ENCODE data around the gene UBAP1. TPM values are rescaled to one million over a fixed set of nuclear protein-coding genes. Genes with fewer than 3 reads are reported as not detected.
"Not testable (repeated sequence)": the region's sequence is repeated elsewhere in the genome, so short reads cannot be mapped to it uniquely, and the experiment has no call there.

UBAP1 gene
- total RNA-seq (2012; rRNA removed) = 29.7 and 31.0 TPM in 2 replicates

DNA sequence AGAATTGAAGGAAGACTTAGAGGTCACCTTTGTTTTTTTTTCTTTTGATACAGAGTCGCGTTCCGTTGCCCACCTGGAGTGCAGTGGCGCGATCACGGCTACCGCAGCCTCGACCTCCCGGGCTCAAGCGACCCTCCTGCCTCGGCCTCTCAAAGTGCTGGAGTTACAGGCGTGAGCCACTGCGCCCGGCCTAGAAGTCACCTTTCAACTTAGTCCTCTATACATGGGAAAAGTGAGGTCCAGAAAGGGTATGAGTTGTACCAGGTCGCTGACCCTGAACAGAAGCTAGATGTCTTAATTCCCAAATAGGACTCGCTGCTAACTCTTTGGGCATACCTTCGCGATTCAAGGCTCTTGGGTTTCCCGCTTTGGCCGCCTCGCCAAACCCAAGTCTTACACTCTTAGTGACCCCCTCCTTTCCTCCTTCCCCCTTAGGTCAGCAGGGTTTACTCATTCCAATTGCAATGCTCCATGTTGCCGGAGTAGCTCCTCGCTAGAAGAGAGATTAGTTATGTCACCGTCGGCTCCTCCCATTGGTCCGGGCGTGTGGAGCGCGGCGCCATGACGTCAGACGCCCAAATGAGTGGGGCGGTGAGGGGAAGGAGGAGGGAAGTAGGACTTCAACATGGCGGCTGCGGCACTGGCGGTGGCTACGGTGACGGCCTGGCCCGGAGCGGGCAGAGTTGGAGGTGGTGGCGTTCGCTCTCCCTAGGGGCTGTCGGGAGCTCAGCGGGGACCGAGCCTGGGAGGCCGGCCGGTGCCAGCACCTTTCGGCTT is at the start of gene UBAP1:
Gene UBAP1, plus strand, starts transcription at position 608 of the 777 bp plus-strand sequence. CDS start 41,872 bp downstream, outside the sequence.
- no peaks in the 10 kb centered on the region for H3K36me3 ChIP-seq (ENCODE audit: insufficient read depth, low read length)
- peak within 1 kb of the TSS; percentile 95 for H3K4me2 ChIP-seq (ENCODE audit: low read length)
- H3K4me3 ChIP-seq (ENCODE audit: low read length) = peak within 1 kb of the TSS; percentile 76
- no peaks in the 10 kb centered on the region for H3K27me3 ChIP-seq (ENCODE audit: control insufficient read depth, insufficient read depth, low read length)
- peaks cover 9% of the 10 kb centered on the region for H3K4me1 ChIP-seq (ENCODE audit: control insufficient read depth, insufficient read depth, low read length)
- no peaks in the 10 kb centered on the region for H3K9me3 ChIP-seq (replicated peaks; ENCODE audit: low read length)
- peak within 1 kb of the TSS; percentile 92 for H3K9ac ChIP-seq (ENCODE audit: low read depth, low read length)

GRCh38 chr9:34131571-34131970 is 47.3 kb upstream of the UBAP1 start:
- Histone ChIP-seq H3K27me3 (ENCODE audit: control insufficient read depth, insufficient read depth, low read length) (no peaks in the 10 kb centered on the region), H3K36me3 (ENCODE audit: insufficient read depth, low read length) (no peaks in the 10 kb centered on the region), H3K4me3 (ENCODE audit: low read length) (no peak overlapping the region), H3K4me1 (ENCODE audit: control insufficient read depth, insufficient read depth, low read length) (no peaks in the 10 kb centered on the region), H3K4me2 (ENCODE audit: low read length) (no peak overlapping the region), H3K9ac (ENCODE audit: low read depth, low read length) (no peak overlapping the region), H3K9me3 (replicated peaks; ENCODE audit: low read length) (no peaks in the 10 kb centered on the region)

DNA sequence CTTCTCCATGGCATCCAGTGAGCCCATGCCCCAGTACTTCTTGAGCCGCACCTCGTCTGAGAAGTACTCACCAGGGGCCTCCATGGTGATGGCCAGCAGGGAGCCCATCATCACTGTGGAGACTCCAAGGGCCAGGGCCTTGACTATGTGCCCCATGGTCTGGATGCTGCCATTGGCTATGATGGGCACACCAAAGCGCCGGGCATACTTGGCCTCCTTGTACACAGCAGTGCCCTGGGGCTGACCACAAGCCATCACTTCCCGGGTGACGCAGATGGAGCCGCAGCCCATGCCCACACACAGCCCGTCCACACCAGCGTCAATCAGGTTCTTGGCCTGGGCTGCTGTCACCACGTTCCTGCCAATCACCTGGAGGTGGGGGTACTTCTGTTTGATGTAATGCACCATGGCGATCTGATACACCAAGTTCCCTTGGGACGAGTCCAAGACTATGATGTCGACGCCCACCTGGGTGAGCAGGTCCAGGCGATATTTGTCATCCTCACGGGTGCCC is 45.4 kb upstream of the UBAP1 start:
- H3K9me3 ChIP-seq (replicated peaks; ENCODE audit: low read length) = no peaks in the 10 kb centered on the region

DNA sequence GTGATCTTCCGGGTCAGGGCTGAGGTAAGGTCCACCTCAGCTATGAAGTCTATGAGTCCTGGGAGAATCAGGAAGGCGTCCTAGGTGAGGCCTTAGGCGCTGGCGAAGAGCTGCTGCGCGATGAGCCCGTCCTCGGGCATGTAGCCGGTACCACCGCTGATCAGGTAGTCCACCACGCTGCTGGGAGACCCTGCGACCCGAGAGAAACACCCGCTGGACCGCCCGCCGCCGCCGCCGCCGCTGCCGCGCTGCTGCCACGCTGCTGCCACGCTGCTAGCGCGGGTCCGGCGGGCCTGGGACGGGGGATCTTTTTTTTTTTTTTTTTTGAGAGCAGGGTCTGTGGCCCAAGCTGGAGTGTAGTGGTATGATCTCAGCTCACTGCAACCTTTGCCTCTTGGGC is 44.3 kb upstream of the UBAP1 start:
- Histone ChIP-seq H3K36me3 (ENCODE audit: insufficient read depth, low read length) (no peaks in the 10 kb centered on the region), H3K27me3 (ENCODE audit: control insufficient read depth, insufficient read depth, low read length) (no peaks in the 10 kb centered on the region), H3K9me3 (replicated peaks; ENCODE audit: low read length) (no peaks in the 10 kb centered on the region), H3K4me3 (ENCODE audit: low read length) (no peak overlapping the region), H3K4me1 (ENCODE audit: control insufficient read depth, insufficient read depth, low read length) (no peaks in the 10 kb centered on the region), H3K9ac (ENCODE audit: low read depth, low read length) (no peak overlapping the region), H3K4me2 (ENCODE audit: low read length) (no peak overlapping the region)

More for the DNA sequence above, 45.4 kb upstream of the UBAP1 start:
- no peaks in the 10 kb centered on the region for H3K27me3 ChIP-seq (ENCODE audit: control insufficient read depth, insufficient read depth, low read length)
- no peaks in the 10 kb centered on the region for H3K36me3 ChIP-seq (ENCODE audit: insufficient read depth, low read length)
- no peak overlapping the region for H3K9ac ChIP-seq (ENCODE audit: low read depth, low read length)
- no peak overlapping the region for H3K4me3 ChIP-seq (ENCODE audit: low read length)
- no peaks in the 10 kb centered on the region for H3K4me1 ChIP-seq (ENCODE audit: control insufficient read depth, insufficient read depth, low read length)
- no peak overlapping the region for H3K4me2 ChIP-seq (ENCODE audit: low read length)

GRCh38 chr9:34138644-34139043 is 40.2 kb upstream of the UBAP1 start:
- H3K36me3 ChIP-seq (ENCODE audit: insufficient read depth, low read length); H3K9ac ChIP-seq (ENCODE audit: low read depth, low read length); H3K9me3 ChIP-seq (replicated peaks; ENCODE audit: low read length); H3K4me1 ChIP-seq (ENCODE audit: control insufficient read depth, insufficient read depth, low read length); H3K4me2 ChIP-seq (ENCODE audit: low read length); H3K27me3 ChIP-seq (ENCODE audit: control insufficient read depth, insufficient read depth, low read length); H3K4me3 ChIP-seq (ENCODE audit: low read length): not testable (repeated sequence)

- H3K27me3 ChIP-seq (ENCODE audit: control insufficient read depth, insufficient read depth, low read length) = no peaks in the 10 kb centered on the region
- no peaks in the 10 kb centered on the region for H3K9me3 ChIP-seq (replicated peaks; ENCODE audit: low read length)
- H3K4me1 ChIP-seq (ENCODE audit: control insufficient read depth, insufficient read depth, low read length) = no peaks in the 10 kb centered on the region
- H3K4me2 ChIP-seq (ENCODE audit: low read length) = no peak overlapping the region
- no peak overlapping the region for H3K4me3 ChIP-seq (ENCODE audit: low read length)
- H3K9ac ChIP-seq (ENCODE audit: low read depth, low read length) = no peak overlapping the region
- no peaks in the 10 kb centered on the region for H3K36me3 ChIP-seq (ENCODE audit: insufficient read depth, low read length)
Observed at GRCh38 chr9:34139477-34140146, 39.2 kb upstream of the UBAP1 start.

GRCh38 chr9:34140853-34141252 is 38.0 kb upstream of the UBAP1 start:
- Histone ChIP-seq H3K4me2 (ENCODE audit: low read length) (no peak overlapping the region), H3K4me3 (ENCODE audit: low read length) (no peak overlapping the region), H3K9me3 (replicated peaks; ENCODE audit: low read length) (no peaks in the 10 kb centered on the region), H3K4me1 (ENCODE audit: control insufficient read depth, insufficient read depth, low read length) (no peaks in the 10 kb centered on the region), H3K36me3 (ENCODE audit: insufficient read depth, low read length) (no peaks in the 10 kb centered on the region), H3K9ac (ENCODE audit: low read depth, low read length) (no peak overlapping the region), H3K27me3 (ENCODE audit: control insufficient read depth, insufficient read depth, low read length) (no peaks in the 10 kb centered on the region)

DNA sequence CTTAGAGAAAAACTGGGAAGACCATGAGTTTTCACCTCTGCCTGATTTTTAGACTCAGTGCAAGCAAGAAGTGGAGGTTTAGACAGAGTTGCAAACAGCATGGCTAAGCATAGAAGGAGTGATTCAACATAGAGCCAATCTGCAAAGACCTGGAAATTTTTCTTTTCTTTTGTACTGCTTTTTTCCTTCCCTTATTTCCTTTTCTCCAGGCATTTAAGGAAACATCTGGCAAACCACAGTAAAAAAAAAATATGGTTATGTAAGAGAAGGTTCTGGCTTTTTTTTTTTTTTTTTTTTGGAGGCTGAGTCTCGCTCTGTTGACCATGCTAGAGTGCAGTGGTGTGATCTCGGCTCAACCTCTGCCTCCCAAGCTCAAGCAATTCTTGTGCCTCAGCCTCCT is 35.7 kb upstream of the UBAP1 start:
- no peak overlapping the region for H3K9ac ChIP-seq (ENCODE audit: low read depth, low read length)
- H3K36me3 ChIP-seq (ENCODE audit: insufficient read depth, low read length) = no peaks in the 10 kb centered on the region
- no peaks in the 10 kb centered on the region for H3K9me3 ChIP-seq (replicated peaks; ENCODE audit: low read length)
- H3K4me2 ChIP-seq (ENCODE audit: low read length) = no peak overlapping the region
- H3K4me3 ChIP-seq (ENCODE audit: low read length) = no peak overlapping the region
- no peaks in the 10 kb centered on the region for H3K4me1 ChIP-seq (ENCODE audit: control insufficient read depth, insufficient read depth, low read length)
- no peaks in the 10 kb centered on the region for H3K27me3 ChIP-seq (ENCODE audit: control insufficient read depth, insufficient read depth, low read length)

DNA sequence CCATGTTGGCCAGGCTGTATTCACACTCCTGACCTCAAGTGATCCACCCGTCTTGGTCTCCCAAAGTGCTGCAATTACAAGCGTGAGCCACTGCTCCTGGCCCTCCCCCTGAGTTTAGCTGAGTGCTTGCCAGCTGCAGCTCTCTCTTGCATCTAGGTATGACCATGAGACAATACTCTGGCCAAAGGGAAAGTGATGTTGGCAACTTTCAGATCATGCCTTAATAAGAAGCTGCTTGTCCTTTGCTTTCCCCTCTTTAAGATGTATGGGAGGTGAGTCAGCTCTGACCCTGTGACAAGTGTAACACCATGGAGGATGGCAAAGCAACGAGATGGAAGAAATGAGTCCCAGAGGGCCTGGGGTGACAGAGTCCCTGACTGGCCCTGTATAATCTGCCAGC is 33.7 kb upstream of the UBAP1 start:
- Histone ChIP-seq H3K4me1 (ENCODE audit: control insufficient read depth, insufficient read depth, low read length) (no peaks in the 10 kb centered on the region), H3K4me2 (ENCODE audit: low read length) (no peak overlapping the region), H3K9ac (ENCODE audit: low read depth, low read length) (no peak overlapping the region), H3K27me3 (ENCODE audit: control insufficient read depth, insufficient read depth, low read length) (no peaks in the 10 kb centered on the region), H3K36me3 (ENCODE audit: insufficient read depth, low read length) (no peaks in the 10 kb centered on the region), H3K4me3 (ENCODE audit: low read length) (no peak overlapping the region), H3K9me3 (replicated peaks; ENCODE audit: low read length) (no peaks in the 10 kb centered on the region)

- no peaks in the 10 kb centered on the region for H3K4me1 ChIP-seq (ENCODE audit: control insufficient read depth, insufficient read depth, low read length)
- H3K36me3 ChIP-seq (ENCODE audit: insufficient read depth, low read length) = no peaks in the 10 kb centered on the region
- no peak overlapping the region for H3K9ac ChIP-seq (ENCODE audit: low read depth, low read length)
- peaks cover 6% of the 10 kb centered on the region for H3K27me3 ChIP-seq (ENCODE audit: control insufficient read depth, insufficient read depth, low read length)
- no peak overlapping the region for H3K4me3 ChIP-seq (ENCODE audit: low read length)
- H3K9me3 ChIP-seq (replicated peaks; ENCODE audit: low read length) = no peaks in the 10 kb centered on the region
- no peak overlapping the region for H3K4me2 ChIP-seq (ENCODE audit: low read length)
Observed at GRCh38 chr9:34151398-34151797, 27.4 kb upstream of the UBAP1 start.

DNA sequence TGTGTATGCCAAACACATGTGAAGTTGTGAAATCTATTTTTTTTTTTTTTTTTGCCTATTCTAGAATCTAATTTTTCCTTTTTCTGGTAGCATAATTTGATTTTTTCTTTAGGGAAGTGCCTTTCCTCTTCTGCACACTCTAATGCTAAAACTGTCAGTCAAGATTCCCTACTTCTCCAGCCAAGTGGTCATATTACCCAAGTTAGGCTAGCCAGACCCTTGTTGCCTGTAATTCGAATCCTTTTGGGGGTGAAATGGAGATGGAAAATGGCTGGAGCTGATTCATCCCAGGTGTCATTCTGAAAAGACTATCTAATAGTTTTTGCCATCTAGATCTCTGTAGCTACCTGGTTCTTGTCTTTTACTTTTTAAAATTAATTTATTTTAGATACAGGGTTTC is 24.8 kb upstream of the UBAP1 start:
- H3K4me2 ChIP-seq (ENCODE audit: low read length) = no peak overlapping the region
- H3K9me3 ChIP-seq (replicated peaks; ENCODE audit: low read length) = no peaks in the 10 kb centered on the region

More for the DNA sequence above, 24.8 kb upstream of the UBAP1 start:
- no peaks in the 10 kb centered on the region for H3K36me3 ChIP-seq (ENCODE audit: insufficient read depth, low read length)
- peaks cover 8% of the 10 kb centered on the region for H3K4me1 ChIP-seq (ENCODE audit: control insufficient read depth, insufficient read depth, low read length)
- peaks cover 6% of the 10 kb centered on the region for H3K27me3 ChIP-seq (ENCODE audit: control insufficient read depth, insufficient read depth, low read length)
- H3K9ac ChIP-seq (ENCODE audit: low read depth, low read length) = no peak overlapping the region
- no peak overlapping the region for H3K4me3 ChIP-seq (ENCODE audit: low read length)
